HEK293 (cell line): ENCODE measurements around the gene GEMIN7.

ENCODE experiments used
- CTCF ChIA-PET: fragments of 350-600 bp; formaldehyde crosslinking; extraction: SDS; loops from one replicate; lab custom pipeline; 2021; ENCODE audit warnings: antibody characterized with exemption; lab: Yijun Ruan, JAX
- POLR2A ChIA-PET: fragments of 300-600 bp; formaldehyde crosslinking; extraction: SDS; loops from one replicate; lab custom pipeline; 2020; ENCODE audit warnings: antibody characterized with exemption, inconsistent platforms; lab: Yijun Ruan, JAX
- H3K27ac ChIP-seq: fragments of 200-500 bp; sonication (Bioruptor generic); 2 replicates; pipeline ENCODE4 v1.5.1; 2014; ENCODE audit warnings: low read depth, low read length, control low read depth, inconsistent platforms; ENCODE audit errors: extremely low read depth
- H3K36me3 ChIP-seq, 2 experiments: fragments of 200-500 bp in 1 of 2; sonication (Bioruptor generic) in 1 of 2; 1 replicate in 1 of 2; 2 replicates in 1 of 2; pipeline ENCODE4 v1.5.1; 2014 to 2017; ENCODE audit warnings: inconsistent platforms in 2 of 2, low read length in 2 of 2; ENCODE audit not compliant: control insufficient read depth in 2 of 2, insufficient read depth in 1 of 2
- H3K4me1 ChIP-seq: fragments of 200-500 bp; sonication (Bioruptor generic); 2 replicates; pipeline ENCODE4 v1.5.1; 2014; ENCODE audit warnings: mild to moderate bottlenecking, low read length, inconsistent platforms; ENCODE audit not compliant: control insufficient read depth, insufficient read depth
- H3K4me3 ChIP-seq: 2 replicates; pipeline ENCODE4 v1.5.1; 2011; ENCODE audit warnings: low read depth, mild to moderate bottlenecking, control low read depth, low read length, moderate library complexity
- H3K9me3 ChIP-seq: fragments of 200-500 bp; sonication (Bioruptor generic); 2 replicates; pipeline ENCODE4 v1.5.1; 2014; ENCODE audit warnings: low read depth, low read length, inconsistent platforms; ENCODE audit not compliant: control insufficient read depth, insufficient read depth
- AEBP2 ChIP-seq: fragments of 450-650 bp; formaldehyde crosslinking; IDR thresholded peaks from 2 replicates; pipeline ENCODE4 v1.5.1; 2016; ENCODE audit warnings: missing biosample characterization, missing genetic modification characterization, borderline replicate concordance
- GLIS2 ChIP-seq: fragments of 450-650 bp; formaldehyde crosslinking; IDR thresholded peaks from 2 replicates; pipeline ENCODE4 v1.5.1; 2016; ENCODE audit warnings: missing biosample characterization, missing genetic modification characterization
- IKZF3 ChIP-seq: fragments of 450-650 bp; IDR thresholded peaks from 2 replicates; pipeline ENCODE4 v1.5.0; 2018; ENCODE audit warnings: missing biosample characterization, mild to moderate bottlenecking, missing genetic modification characterization, moderate library complexity
- KLF1 ChIP-seq: fragments of 450-650 bp; formaldehyde crosslinking; IDR thresholded peaks from 2 replicates; pipeline ENCODE4 v1.5.1; 2016; ENCODE audit warnings: missing biosample characterization, missing genetic modification characterization
- RBAK ChIP-seq: fragments of 450-650 bp; formaldehyde crosslinking; IDR thresholded peaks from 2 replicates; pipeline ENCODE4 v1.5.1; 2016; ENCODE audit warnings: missing biosample characterization, missing genetic modification characterization
- SETDB1 ChIP-seq: IDR thresholded peaks from one replicate; pipeline ENCODE4 v1.6.1; 2017; ENCODE audit warnings: mild to moderate bottlenecking, low read length, moderate library complexity, mixed read lengths; ENCODE audit not compliant: insufficient read length
- ZBTB26 ChIP-seq: fragments of 450-650 bp; formaldehyde crosslinking; optimal IDR thresholded peaks from 2 replicates; pipeline ENCODE3; 2016; ENCODE audit warnings: missing biosample characterization, mild to moderate bottlenecking, missing genetic modification characterization
- ZNF10 ChIP-seq: fragments of 450-650 bp; formaldehyde crosslinking; IDR thresholded peaks from 2 replicates; pipeline ENCODE4 v1.5.1; 2017; ENCODE audit warnings: missing biosample characterization, missing genetic modification characterization
- ZNF112 ChIP-seq: fragments of 450-650 bp; formaldehyde crosslinking; IDR thresholded peaks from 2 replicates; pipeline ENCODE4 v1.5.0; 2017; ENCODE audit warnings: missing biosample characterization, missing genetic modification characterization
- ZNF221 ChIP-seq: fragments of 450-650 bp; formaldehyde crosslinking; IDR thresholded peaks from 2 replicates; pipeline ENCODE4 v1.5.1; 2017; ENCODE audit warnings: missing biosample characterization, missing genetic modification characterization, borderline replicate concordance
- ZNF341 ChIP-seq: fragments of 450-650 bp; formaldehyde crosslinking; IDR thresholded peaks from 2 replicates; pipeline ENCODE4; 2016; ENCODE audit warnings: low read depth, missing biosample characterization, missing genetic modification characterization
- ZNF391 ChIP-seq: fragments of 450-650 bp; formaldehyde crosslinking; IDR thresholded peaks from 2 replicates; pipeline ENCODE4 v1.5.1; 2016; ENCODE audit warnings: low read depth, missing biosample characterization, missing genetic modification characterization, borderline replicate concordance
- ZNF510 ChIP-seq: fragments of 450-650 bp; formaldehyde crosslinking; IDR thresholded peaks from 2 replicates; pipeline ENCODE4 v1.5.1; 2018; ENCODE audit warnings: mild to moderate bottlenecking, missing genetic modification characterization, missing biosample characterization; ENCODE audit not compliant: insufficient replicate concordance
- ZNF513 ChIP-seq: fragments of 450-650 bp; IDR thresholded peaks from 2 replicates; pipeline ENCODE4 v1.5.1; 2018; ENCODE audit warnings: missing biosample characterization, missing genetic modification characterization
- ZNF544 ChIP-seq: fragments of 450-650 bp; formaldehyde crosslinking; IDR thresholded peaks from 2 replicates; pipeline ENCODE4 v1.5.0; 2017; ENCODE audit warnings: missing biosample characterization, missing genetic modification characterization
- ZNF558 ChIP-seq: fragments of 450-650 bp; formaldehyde crosslinking; IDR thresholded peaks from 2 replicates; pipeline ENCODE4 v1.5.1; 2016; ENCODE audit warnings: missing biosample characterization, missing genetic modification characterization
- ZNF621 ChIP-seq: fragments of 450-650 bp; formaldehyde crosslinking; IDR thresholded peaks from 2 replicates; pipeline ENCODE4 v1.5.1; 2017; ENCODE audit warnings: missing biosample characterization, missing genetic modification characterization
- ZNF664 ChIP-seq: fragments of 450-650 bp; formaldehyde crosslinking; IDR thresholded peaks from 2 replicates; pipeline ENCODE4 v1.5.1; 2016; ENCODE audit warnings: missing biosample characterization, missing genetic modification characterization
- ZNF768 ChIP-seq: fragments of 450-650 bp; formaldehyde crosslinking; IDR thresholded peaks from 2 replicates; pipeline ENCODE4 v1.5.1; 2018; ENCODE audit warnings: missing biosample characterization, mild to moderate bottlenecking, missing genetic modification characterization
- ZNF777 ChIP-seq: fragments of 450-650 bp; formaldehyde crosslinking; IDR thresholded peaks from 2 replicates; pipeline ENCODE4 v1.5.1; 2017; ENCODE audit warnings: missing biosample characterization, missing genetic modification characterization, borderline replicate concordance
- TF ChIP-seq, protein P1 (sequence below): fragments of 450-650 bp; formaldehyde crosslinking; IDR thresholded peaks from 2 replicates; pipeline ENCODE4 v1.5.1; 2016; ENCODE audit warnings: missing biosample characterization, missing genetic modification characterization, borderline replicate concordance
- TF ChIP-seq, protein P2 (sequence below): fragments of 450-650 bp; formaldehyde crosslinking; IDR thresholded peaks from 2 replicates; pipeline ENCODE4 v1.5.1; 2016; ENCODE audit warnings: missing biosample characterization, missing genetic modification characterization

Gene GEMIN7

GRCh38 chr19:45030825-45031224, 48.2 kb upstream of the GEMIN7 start:
- CTCF ChIA-PET, result no interaction called here
- POLR2A ChIA-PET, result interaction anchor here (2.1 kb wide), 1 partner anchor 8 kb away, joined by 14 read pairs; the partner anchor contains the start of gene CLASRP
- 0 out of 2 replicates have a peak, but pooled peaks have one; percentile 25 for TF ChIP-seq ZNF768 (tag by site-specific recombination)
- TF ChIP-seq KLF1 (tag by site-specific recombination), result no peak
- H3K9me3 ChIP-seq, result no peaks in the 10 kb centered on the region
- no peak overlapping the region for H3K27ac ChIP-seq
- no peaks in the 10 kb centered on the region for H3K4me1 ChIP-seq
- no peak overlapping the region for H3K4me3 ChIP-seq
- no peaks in the 10 kb centered on the region for H3K36me3 ChIP-seq

DNA sequence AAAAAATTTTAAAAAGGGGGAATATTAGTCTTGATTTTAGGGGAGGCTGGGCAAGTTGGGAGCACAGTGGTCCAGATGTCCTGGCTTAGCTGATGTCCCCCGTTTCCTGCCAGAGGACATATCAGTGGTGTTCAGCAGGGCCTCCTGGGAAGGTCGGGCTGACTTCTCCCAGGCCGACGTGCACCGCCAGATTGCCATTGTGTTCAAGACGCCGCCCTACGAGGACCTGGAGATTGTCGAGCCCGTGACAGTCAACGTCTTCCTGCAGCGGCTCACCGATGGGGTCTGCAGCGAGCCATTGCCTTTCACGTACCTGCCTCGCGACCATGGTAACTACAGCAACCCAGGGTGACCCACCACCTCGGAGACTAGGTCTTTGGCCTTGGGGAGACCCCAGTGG, 46.6 kb upstream of the GEMIN7 start:
- no peak overlapping the region for H3K27ac ChIP-seq
- no peaks in the 10 kb centered on the region for H3K36me3 ChIP-seq
- TF ChIP-seq, protein P1, sequence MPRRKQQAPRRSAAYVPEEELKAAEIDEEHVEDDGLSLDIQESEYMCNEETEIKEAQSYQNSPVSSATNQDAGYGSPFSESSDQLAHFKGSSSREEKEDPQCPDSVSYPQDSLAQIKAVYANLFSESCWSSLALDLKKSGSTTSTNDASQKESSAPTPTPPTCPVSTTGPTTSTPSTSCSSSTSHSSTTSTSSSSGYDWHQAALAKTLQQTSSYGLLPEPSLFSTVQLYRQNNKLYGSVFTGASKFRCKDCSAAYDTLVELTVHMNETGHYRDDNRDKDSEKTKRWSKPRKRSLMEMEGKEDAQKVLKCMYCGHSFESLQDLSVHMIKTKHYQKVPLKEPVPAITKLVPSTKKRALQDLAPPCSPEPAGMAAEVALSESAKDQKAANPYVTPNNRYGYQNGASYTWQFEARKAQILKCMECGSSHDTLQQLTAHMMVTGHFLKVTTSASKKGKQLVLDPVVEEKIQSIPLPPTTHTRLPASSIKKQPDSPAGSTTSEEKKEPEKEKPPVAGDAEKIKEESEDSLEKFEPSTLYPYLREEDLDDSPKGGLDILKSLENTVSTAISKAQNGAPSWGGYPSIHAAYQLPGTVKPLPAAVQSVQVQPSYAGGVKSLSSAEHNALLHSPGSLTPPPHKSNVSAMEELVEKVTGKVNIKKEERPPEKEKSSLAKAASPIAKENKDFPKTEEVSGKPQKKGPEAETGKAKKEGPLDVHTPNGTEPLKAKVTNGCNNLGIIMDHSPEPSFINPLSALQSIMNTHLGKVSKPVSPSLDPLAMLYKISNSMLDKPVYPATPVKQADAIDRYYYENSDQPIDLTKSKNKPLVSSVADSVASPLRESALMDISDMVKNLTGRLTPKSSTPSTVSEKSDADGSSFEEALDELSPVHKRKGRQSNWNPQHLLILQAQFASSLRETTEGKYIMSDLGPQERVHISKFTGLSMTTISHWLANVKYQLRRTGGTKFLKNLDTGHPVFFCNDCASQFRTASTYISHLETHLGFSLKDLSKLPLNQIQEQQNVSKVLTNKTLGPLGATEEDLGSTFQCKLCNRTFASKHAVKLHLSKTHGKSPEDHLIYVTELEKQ (tag by site-specific recombination), result no peak
- TF ChIP-seq ZNF544 (no peak), ZNF10 (tag by site-specific recombination) (no peak), ZNF341 (tag by site-specific recombination) (no peak), ZNF510 (tag by site-specific recombination) (no peak), ZNF777 (tag by site-specific recombination) (no peak), AEBP2 (tag by site-specific recombination) (no peak), RBAK (tag by site-specific recombination) (no peak), ZNF558 (no peak), ZNF391 (no peak), ZNF664 (no peak), IKZF3 (tag by site-specific recombination) (no peak), ZNF621 (tag by site-specific recombination) (no peak)
- TF ChIP-seq, all 188 proteins: peak for 0
- Histone ChIP-seq H3K4me3 (no peak overlapping the region), H3K4me1 (no peaks in the 10 kb centered on the region), H3K9me3 (no peaks in the 10 kb centered on the region)
- ChIA-PET POLR2A (interaction anchor here (1.2 kb wide), 1 partner anchor 31 kb away, joined by 3 read pairs; no protein-coding TSS in a partner anchor), CTCF (interaction anchor here (1.3 kb wide), 1 partner anchor 111 kb away, joined by 4 read pairs; no protein-coding TSS in a partner anchor)

DNA sequence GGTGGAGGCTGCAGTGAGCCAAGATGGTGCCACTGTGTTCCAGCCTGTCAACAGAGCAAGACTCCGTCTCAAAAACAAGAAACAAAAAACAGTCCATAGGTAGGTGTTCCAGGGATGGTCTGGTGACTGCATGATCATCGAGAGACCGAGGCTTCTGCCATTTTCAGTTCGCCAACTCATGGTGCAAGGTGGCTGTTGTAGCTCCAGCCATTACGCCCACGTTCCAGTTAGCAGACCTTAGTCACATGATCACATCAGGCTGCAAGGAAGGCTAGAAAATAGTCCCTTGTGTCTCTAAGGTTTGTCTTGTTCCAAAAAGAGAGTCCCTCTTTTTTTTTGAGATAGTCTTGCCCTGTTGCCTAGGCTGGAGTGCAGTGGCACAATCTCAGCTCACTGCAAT, 43.3 kb upstream of the GEMIN7 start:
- POLR2A ChIA-PET, result no interaction called here
- Histone ChIP-seq H3K27ac (no peak overlapping the region), H3K9me3 (no peaks in the 10 kb centered on the region), H3K4me1 (peaks cover 7% of the 10 kb centered on the region), H3K4me3 (no peak overlapping the region), H3K36me3 (peaks cover 8 to 12% of the 10 kb centered on the region in 2 experiments)
- CTCF ChIA-PET, result interaction anchor here (0.6 to 2.0 kb wide), 3 partner anchors 19 to 224 kb away, joined by 3 to 6 read pairs (median 3); no protein-coding TSS in a partner anchor
- TF ChIP-seq, protein P2, sequence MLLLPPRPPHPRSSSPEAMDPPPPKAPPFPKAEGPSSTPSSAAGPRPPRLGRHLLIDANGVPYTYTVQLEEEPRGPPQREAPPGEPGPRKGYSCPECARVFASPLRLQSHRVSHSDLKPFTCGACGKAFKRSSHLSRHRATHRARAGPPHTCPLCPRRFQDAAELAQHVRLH (tag by site-specific recombination), result peak; percentile 86
- no peak for TF ChIP-seq ZNF221 (tag by site-specific recombination)
- peak; percentile 58 for TF ChIP-seq SETDB1
- no peak for TF ChIP-seq GLIS2
- TF ChIP-seq ZBTB26, result no peak
- TF ChIP-seq ZNF513 (tag by site-specific recombination), result no peak
- TF ChIP-seq ZNF112 (tag by site-specific recombination), result no peak
